Fibroblast of the conjunctiva (primary cell): Measurements from ENCODE around the gene HOXC12.

Experiments used
- DNase-seq: peaks from one replicate; pipeline ENCODE4 v3.0.0-alpha.2; 2010; ENCODE audit warnings: low read depth

Gene HOXC12

DNA sequence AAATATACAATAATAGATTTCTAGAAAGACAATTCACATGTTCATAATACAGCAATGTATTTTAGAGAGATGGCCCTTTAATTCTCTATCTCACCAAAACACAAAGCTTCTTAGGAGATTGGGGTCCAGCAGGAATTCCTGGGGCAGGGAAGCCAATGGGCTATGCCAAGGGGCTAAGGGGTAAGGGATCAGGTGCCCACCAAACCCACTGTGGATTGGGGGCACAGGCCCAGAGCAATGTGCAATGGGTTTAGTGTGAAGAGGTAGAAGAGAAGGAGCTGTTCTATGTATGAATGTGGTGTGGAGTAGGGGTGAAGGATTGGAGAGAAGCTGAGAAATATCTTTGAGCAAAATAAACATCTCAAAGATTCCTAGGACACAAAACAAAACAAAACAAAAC lies 13.5 kb upstream of the HOXC12 start:
- no peak for DNase-seq

DNA sequence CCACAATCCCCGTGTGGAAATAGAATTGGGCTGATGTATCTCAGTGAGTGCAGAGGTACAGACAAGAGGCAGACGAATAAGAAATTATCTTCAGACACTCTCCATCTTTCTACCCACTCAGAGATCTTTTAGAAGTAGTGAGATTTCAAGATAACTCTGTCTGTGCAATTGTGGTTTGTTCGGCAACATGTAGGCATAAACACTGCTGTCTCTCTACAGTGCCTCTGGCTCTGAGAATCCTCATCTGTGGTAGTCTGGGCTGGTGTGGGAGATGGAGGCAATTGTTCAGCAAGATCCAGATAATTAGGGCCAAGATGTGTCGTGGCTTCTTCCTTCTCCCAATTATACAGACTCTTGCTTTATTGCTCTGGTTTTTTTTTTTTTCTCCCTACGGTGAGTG lies 13.0 kb upstream of the HOXC12 start:
- no peak for DNase-seq

DNA sequence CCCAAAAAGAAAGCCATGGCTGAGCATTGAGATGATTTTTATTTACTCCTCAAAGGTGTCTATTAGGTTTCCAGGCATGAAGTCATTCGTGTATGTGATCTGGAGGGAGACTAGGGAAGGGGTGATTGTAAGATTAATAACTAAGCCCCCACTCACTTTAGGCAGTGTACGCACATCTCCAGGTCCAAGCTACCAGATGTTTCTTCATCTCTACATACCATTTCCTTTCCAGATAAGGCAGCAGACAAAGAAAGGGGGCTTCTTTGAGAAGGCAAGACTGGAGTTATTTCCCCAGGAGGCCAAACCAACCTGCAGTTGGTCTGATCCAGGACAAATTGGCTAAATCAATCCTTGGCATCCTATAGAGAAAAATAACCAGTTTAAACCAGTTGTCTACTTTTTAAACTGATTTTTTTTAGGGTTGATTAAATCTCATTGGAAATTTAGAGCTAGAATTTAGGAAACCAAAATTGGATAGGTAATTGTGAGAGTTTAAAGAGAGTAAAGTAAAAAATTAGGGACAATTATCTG lies 12.2 kb upstream of the HOXC12 start:
- no peak for DNase-seq

DNA sequence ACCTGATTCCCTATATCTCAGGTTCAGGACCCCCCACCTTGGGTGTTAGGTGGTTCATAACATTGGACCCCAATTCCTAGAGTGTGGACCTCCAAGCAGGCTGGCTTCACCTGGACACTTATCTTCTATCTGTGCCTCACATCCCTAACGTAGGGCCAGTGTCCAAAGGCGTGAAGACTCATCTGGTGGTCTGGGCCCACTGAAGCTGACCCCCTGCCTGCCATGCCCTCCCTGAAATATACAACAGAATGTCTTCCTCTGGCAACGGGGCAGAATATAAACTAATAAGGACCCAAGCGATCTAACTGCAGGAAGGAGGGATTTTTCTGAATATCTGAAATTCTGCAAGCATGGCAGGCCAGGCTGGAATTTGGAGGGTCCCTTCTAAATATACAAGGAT lies 10.5 kb upstream of the HOXC12 start:
- DNase-seq = no peak

DNA sequence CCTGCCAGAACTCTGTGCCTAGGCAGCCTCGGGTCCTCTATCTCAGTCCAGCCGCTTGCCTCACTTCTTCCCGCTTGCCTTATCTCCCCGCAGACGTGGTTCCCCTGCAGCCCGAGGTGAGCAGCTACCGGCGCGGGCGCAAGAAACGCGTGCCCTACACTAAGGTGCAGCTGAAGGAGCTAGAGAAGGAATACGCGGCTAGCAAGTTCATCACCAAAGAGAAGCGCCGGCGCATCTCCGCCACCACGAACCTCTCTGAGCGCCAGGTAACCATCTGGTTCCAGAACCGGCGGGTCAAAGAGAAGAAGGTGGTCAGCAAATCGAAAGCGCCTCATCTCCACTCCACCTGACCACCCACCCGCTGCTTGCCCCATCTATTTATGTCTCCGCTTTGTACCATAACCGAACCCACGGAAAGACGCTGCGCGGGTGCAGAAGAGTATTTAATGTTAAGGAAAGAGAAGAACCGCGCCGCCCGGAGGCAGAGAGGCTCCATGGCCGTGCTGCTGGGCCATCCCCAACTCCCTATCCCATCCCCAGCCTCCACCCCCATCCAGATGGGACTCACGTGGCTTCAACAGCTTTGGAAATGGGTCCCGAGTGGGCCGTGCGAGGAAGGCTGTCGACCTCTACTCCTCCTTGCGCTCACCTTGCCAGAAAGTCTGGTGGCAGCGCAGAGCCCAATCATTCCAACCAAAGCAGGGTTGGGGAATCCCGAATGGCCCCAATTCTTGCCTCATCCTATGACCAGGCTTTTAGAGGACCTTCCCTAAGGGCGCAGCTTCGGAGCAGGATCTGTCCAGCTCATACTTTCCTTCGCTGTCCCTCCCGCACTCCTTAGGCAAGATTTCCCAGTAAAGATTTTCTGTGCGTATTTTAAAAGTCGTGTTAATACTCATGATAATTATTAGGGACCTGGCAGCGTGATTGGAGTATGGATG lies 9.5 kb upstream of the HOXC12 start:
- DNase-seq = no peak

DNA sequence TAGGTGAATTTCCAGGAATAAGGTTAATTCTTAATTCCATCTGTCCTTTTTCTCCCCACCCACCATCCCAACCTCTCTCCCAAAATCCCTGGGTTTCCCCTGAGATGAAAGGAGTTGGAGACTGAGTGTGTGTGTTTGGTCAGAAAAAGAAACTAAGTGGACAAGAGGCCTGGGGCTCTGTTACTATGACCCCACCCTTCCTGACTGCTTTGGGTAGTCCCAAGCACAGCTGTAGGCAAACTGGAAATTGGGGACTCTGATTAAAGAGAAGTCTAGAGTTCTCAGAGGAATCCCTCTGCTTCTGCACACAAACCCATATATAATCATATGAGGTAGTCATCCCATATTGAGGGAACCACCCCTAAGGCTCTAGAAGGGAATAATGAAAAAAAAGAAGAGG lies 7.0 kb upstream of the HOXC12 start:
- DNase-seq = no peak

DNA sequence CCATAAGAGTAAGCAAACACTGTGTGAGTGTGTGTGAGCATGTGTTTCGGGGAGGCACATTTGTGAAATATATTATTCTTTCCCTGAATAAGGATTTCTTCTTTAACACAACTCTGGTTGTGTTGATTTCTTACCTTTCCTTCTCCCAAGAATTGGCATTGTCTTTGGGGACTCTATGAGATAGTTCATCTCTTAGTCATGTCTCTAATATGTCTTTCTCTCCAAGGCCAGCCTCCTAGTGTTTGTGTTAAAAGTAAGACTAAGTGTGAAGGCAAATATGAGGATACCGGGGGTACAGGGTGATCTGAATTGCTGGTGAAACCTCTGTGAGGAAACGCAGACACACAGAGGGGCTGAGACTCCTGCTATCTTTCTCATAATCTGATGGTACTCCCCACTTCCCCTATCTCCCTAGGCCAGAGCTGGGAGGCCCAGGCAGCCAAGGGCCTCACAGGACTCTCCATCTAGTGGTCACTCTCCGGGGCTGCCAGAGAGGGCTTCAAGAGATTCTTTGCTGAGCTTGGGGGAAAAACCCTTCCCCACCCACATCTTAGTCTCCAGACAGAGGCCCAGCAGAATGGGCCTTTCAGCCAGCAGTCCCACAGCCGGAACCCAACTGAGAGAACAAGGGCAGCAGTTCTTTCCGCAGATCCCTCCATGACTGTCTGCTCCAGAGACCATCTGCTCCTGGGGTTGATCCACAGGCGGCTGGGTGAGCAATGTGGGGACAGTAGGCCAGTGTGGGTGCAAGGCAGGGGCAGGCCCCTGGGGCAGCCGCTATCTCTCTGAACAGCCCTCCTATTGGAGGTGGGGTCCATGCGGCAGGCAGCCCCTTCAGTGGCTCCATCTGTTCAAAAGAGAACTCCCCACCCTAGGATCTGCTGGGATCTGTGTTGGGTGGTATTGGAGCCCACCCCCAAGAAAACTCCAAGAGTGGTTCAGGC lies 5.8 kb upstream of the HOXC12 start:
- no peak for DNase-seq

DNA sequence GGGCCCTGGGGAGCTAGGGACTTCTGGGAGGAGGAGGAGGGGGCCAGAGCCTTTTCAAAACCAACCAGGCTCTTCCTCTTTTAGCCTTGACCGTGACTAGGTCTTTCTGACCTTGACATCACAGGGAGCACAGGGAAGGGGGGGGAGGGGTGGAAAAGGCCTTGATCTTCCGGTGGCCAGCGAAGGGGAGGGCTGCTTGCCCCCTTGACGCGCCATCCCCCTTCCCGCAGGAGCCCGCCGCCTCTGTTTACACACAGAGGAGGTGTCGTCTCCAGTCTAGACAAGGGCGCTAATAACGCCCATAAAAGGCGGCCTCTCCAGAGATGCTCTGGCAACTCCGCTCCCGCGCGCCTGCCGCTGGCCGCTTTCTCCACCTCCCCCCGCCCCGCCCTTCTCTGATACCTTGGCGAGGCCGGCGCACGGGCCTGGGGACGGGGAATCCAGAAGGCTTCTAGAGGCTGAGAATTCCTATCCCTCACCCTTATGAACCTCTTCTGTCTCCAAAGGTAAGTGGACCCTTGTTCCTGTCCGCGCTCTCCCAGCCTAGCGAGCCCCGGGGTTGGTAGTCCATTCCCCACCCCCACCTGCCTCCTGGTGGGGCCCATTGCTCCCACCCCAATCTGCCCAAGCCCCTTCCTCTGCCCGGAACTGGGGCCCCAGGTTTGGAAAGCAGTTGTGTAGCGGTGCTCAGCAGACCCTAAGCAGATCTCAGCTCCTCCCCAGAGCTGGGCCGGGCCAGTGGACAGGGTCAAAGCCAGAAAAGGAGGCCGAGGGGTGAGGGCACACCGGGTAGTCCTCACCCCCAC lies 4.9 kb upstream of the HOXC12 start:
- DNase-seq = no peak

DNA sequence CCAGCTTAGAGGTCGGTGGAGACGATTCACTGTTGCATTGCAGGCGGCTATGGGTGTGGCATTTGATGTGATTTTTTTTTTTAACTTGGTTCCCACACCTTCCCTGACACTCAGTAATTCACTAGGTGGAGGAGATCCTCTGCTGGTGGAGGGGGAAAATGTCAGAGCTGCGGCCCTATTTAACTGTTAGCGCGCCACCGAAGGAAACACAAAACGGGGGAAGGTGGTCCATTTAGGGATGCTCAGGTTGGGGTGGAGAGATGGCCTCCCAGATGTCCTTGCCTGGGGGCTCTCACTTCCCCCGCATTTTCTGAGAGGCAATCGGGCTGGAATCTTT lies 4.3 kb upstream of the HOXC12 start:
- no peak for DNase-seq

DNA sequence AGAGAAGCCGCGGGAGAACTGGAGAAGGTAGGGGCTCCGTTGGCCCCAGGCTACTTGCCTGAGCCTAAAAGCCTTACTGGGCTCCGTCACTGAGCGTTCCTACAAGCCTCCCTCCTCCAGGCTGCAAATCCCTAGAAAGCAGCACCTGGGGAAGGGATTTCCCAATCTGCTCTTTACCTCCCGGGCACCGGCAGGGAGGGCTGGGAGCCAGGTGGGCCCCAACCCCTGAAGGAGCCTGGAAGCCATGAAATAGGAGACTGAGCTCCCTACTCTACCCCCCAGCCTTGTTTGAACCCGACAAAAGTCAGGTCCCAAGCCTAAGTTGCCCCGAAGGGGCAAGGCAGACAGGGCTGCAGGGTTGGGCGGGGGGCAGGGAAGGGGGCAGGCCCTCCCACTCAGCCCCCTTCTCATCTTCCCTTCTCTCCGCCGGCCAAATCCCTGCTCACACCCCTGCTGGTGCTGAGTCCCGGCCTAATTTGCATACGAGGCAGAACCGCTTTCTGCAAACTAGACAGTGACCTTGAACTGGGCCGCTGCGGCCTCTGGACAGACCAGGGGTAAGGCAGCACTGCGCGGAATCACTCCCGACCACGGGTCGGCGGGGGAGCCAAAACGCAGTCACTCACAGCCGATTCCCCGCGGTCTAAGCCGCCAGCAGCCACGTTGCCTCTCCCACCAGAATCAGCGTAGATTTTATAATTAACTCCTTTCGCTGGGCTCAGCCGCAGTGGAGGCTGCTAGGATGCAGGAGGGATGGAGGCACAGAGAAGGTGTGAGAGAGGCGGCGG lies 3.7 kb upstream of the HOXC12 start:
- DNase-seq = no peak

DNA sequence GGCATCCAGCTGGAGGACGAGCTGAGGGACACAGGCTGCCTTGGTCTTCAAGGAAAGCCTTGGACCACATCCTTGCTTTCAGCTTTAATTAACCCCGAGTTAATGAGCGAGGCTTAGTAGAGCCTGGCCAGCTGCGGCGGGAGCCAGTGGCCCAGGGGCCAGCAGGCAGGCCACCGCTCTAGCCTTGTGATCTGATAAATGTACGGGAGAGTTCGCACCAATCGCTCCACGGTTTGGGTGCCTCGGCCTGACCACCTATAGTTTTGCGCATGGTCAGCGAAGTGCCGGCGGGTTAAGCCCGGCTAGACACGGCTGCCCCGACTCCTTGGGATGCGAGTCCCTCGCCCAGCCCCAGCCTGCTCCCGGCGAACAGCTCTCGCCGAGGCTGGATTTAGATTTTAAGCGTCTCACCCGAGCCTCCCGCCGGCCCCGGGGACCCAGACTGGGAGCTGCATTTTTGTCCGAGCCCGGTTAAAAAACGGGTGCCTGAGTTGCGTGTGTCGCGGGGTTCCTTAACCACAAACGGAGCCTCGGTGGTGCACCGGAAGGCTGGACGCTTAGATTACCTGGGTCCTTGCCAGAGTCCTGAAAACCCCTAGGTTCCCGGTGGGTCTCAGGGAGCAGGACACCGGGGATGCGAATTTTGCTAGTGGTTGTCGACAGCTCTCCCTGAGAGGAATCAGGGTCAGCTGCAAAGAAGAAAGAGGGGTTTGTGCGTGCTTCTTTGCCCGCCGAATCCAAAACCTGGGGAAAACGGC lies 2.9 kb upstream of the HOXC12 start:
- DNase-seq = no peak

DNA sequence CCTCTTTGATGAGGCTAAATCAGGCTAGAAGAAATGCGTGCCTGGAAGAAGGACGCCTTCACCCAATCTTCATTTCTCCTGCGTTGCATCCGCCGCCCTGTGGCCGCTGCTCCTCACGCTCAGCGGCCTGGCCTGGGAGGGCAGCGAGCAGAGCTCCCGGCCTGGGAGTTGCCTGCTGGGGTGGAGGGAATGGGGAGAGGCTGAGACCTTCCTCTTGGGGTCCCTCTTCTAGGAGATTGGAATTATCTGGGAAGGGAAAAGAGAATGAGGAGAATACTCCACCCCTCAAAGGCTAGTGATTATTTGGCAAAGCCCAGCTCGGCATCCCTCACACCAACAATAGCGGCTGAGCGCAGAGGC lies 2.4 kb upstream of the HOXC12 start:
- no peak for DNase-seq

DNA sequence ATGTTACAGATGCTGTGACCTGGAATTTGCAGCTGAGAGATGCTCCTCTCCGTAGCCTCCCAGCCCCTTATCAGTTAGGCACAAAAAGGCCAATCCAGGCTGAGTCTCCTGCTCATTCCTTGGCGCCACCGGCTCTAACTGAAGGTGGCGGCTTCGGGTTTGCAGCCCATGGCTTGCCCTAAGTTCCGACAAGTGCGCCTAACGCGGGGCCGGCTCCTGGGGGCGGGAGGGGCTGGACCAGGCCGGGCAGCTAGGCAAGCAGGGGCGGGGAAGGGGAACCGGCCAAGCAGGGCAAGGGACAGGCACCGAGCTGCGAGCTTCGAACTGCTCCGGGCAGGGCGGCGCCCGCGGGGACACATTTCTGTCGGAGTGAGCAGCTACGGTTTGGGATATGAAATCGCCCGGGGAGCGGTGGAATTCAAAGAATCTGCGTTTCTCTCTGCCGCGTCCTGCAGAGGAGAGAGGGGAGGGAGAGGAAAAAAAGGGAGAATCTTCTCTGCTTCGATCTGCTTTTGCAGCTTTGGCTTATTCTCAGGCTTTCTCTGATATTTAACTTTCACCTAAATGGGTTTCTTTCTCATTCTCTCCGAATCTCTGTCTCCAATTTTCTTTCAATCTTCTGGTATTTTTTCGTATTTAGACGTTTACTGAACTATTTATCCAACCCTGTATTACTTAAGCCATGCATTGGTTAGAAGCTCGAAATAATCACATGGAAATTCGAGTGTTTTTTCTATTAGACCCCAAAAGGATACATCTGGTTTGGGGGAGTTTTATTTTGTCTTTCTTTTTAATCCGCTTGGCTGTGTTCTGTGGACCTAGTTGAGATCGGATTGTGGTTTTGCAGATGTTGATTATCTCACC lies 1.6 kb upstream of the HOXC12 start:
- DNase-seq = no peak

DNA sequence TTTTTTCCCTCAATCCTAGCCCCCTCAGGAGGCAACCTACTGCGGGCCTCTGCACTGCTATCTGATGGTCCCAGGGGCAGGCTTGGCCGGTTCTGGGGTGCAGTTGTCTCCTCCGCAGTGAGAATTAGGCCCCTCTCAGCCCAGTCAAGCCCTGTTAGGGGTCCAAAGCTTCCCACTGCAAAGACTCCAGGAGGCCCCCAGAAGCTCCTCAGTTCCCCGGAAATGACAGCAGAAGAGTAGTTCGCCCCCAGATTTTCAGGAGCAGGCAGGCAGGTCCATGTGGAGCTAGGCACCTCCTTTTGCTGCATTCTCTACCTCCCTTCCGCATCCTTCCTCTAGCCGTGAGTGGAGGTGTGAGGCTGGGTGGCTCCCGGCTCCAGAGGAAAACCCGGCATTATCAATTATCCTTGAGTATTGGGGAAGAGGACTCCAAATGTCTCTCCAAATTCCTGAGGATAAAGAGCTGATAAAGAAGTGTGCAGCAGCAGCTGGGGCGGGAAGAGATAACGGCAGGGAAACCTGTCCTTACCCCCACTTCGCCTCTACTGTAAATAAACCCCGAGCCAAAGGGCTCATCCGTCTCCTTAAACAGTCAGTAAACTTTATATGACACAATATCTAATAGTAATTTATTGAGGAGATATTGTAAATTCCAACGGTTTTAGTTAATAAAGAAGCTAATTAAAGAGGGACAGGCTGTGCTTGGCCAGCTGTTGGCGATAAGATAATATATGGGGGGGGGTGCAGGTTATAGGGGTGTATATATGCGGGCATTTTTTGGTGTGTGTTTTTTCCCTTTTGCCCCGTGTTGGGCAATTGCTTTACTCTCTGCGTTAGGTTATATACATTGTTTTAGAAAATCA lies 641 bp upstream of the HOXC12 start:
- no peak for DNase-seq

DNA sequence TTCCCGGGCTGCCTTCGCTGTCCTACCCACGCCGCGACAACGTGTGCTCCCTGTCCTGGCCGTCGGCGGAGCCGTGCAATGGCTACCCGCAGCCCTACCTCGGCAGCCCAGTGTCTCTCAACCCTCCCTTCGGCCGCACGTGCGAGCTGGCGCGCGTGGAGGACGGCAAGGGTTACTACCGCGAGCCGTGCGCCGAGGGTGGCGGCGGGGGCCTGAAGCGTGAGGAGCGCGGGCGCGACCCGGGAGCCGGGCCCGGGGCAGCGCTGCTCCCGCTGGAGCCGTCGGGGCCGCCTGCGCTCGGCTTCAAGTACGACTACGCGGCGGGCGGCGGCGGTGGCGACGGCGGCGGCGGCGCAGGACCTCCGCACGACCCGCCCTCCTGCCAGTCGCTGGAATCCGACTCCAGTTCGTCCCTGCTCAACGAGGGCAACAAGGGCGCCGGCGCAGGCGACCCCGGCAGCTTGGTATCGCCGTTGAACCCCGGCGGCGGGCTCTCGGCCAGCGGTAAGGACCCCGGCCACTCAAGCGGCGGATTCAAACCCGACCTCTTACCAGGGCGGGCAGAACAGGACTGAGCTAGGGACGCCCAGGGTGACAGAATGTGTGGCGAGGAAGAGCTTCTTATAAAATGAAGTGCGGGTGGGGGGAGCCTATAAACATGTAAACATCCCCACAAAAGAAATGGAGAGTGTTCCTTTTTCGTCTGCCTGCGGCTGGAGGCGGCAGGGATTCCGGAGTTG lies 503 bp downstream of the HOXC12 start:
- DNase-seq = no peak

DNA sequence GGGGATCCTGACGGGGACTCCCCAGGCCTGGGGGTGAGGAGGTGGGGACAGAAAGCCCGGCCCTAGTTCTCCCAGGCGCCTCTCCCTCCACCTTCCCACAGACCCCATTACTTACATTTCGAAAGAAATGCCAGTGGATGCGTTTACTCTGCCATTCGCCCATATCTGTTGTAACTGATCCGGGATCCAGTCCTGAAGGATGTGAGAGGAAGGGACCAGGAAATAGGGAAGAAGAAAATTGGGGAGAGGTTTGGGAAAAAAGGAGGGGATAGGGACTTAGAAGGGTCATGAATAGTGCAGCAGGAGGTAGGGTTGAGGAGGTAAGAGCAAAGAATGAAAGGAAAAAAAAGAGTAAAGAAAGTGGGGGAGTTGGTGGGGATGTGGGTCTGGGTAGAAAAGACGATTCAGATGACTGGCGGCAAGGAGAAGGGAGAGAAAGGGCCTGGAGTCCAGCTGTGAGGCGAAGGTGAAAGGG lies 1.1 kb downstream of the HOXC12 start:
- DNase-seq = no peak

DNA sequence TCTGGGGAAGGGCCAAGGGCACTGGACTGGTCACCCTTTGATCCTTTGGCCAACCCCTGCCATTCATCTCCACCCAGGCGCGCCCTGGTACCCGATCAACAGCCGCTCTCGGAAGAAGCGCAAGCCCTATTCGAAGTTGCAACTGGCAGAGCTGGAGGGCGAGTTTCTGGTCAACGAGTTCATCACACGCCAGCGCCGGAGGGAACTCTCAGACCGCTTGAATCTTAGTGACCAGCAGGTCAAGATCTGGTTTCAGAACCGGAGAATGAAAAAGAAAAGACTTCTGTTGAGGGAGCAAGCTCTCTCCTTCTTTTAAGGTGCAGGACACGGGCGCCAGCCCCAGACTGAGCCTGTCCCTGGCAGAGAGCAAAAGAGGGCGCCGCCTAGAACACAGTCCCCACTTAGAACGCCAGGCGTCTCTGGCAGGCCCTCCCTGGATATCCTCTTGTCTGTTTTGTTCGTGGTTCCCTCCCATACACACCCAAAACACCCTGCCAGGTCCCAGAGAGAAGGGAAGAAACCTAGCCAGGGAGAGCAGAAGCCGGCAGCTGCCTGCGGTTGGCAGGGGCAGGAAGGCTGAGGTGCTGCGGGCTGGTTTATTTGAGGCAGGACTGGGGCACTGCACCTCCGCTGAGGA lies 1.7 kb downstream of the HOXC12 start:
- no peak for DNase-seq
